Fibroblast of pulmonary artery (primary cell): ENCODE data around the gene CCDC8.
"Not testable (repeated sequence)": the region's sequence is repeated elsewhere in the genome, so short reads cannot be mapped to it uniquely, and the experiment has no call there.

Source experiments
- DNase-seq: peaks from one replicate; pipeline ENCODE4 v3.0.0-alpha.2; 2010; ENCODE audit warnings: low read depth
- H3K4me3 ChIP-seq: replicated peaks from 2 replicates; pipeline ENCODE4 v1.5.1; 2011; ENCODE audit warnings: low read depth, mild to moderate bottlenecking, control low read depth, low read length, moderate library complexity
- CTCF ChIP-seq: IDR thresholded peaks from 2 replicates; pipeline ENCODE4 v1.5.1; 2011; ENCODE audit warnings: mild to moderate bottlenecking, control low read depth, low read length, inconsistent platforms; ENCODE audit errors: missing control alignments

CCDC8 gene

GRCh38 chr19:46420056-46420455 lies 6.7 kb upstream of the CCDC8 start:
- no peak overlapping the region for H3K4me3 ChIP-seq
- no peak for DNase-seq
- no peak for TF ChIP-seq CTCF

- peak overlapping the region; percentile 51 for H3K4me3 ChIP-seq
- peak; percentile 91 for DNase-seq
Measured at GRCh38 chr19:46415804-46416709, 2.7 kb upstream of the CCDC8 start.

- H3K4me3 ChIP-seq, DNase-seq: not testable (repeated sequence)
Measured at GRCh38 chr19:46414899-46415298, 1.5 kb upstream of the CCDC8 start.

GRCh38 chr19:46412650-46413261 lies 608 bp downstream of the CCDC8 start:
- TF ChIP-seq CTCF, result no peak
- H3K4me3 ChIP-seq, result peak overlapping the region; percentile 69

GRCh38 chr19:46411925-46412649 lies 1.3 kb downstream of the CCDC8 start:
- peak overlapping the region; percentile 69 for H3K4me3 ChIP-seq
- TF ChIP-seq CTCF, result no peak
- DNase-seq, result no peak

More at GRCh38 chr19:46412650-46413261, 608 bp downstream of the CCDC8 start:
- no peak for DNase-seq

- no peak for TF ChIP-seq CTCF
- H3K4me3 ChIP-seq, result peak overlapping the region; percentile 69
Measured at GRCh38 chr19:46411088-46411924, 2.1 kb downstream of the CCDC8 start.

GRCh38 chr19:46410205-46411087 lies 2.9 kb downstream of the CCDC8 start:
- H3K4me3 ChIP-seq, result peak overlapping the region; percentile 69
- no peak for TF ChIP-seq CTCF
- DNase-seq, result no peak

More at GRCh38 chr19:46411088-46411924, 2.1 kb downstream of the CCDC8 start:
- DNase-seq, result no peak
